Gastrocnemius medialis (tissue), 4 donors: Measurements from ENCODE around the gene GRIK3.

Experiments
- CTCF ChIP-seq, 5 experiments: fragments of 450-650 bp in 3 of 5; fragments of 200-600 bp in 2 of 5; sonication (generic) in 2 of 5; IDR thresholded peaks in 4 of 5; conservative IDR thresholded peaks in 1 of 5; 1 replicate in 4 of 5; 2 replicates in 1 of 5; pipeline ENCODE4 v1.5.1; 2016 to 2019; ENCODE audit warnings: antibody characterized with exemption in 5 of 5, mild to moderate bottlenecking in 3 of 5, moderate library complexity in 3 of 5
- POLR2A ChIP-seq, 2 donors: fragments of 450-650 bp; IDR thresholded peaks; one replicate each; pipeline ENCODE4 v1.6.1; 2017; ENCODE audit warnings: antibody characterized with exemption in 2 of 2, mild to moderate bottlenecking in 2 of 2, moderate library complexity in 2 of 2

GRCh38 chr1:36768486-36769178, 265.7 kb downstream of the GRIK3 start:
- TF ChIP-seq CTCF (IDR thresholded peaks at IDR 0.05 in 4 of 5, conservative IDR thresholded peaks at IDR 0.05 in 1 of 5): no peak
- TF ChIP-seq POLR2A (IDR thresholded peaks at IDR 0.05): no peak
